Stimulated activated effector memory CD8-positive, alpha-beta T cell treated with anti-CD3 and anti-CD28 coated beads, Interleukin-12 subunit alpha, Interleukin-12 subunit beta, amount 100 ng/mL, for 72 hours (primary cell): ENCODE results near the gene APOBEC3F.
"Not testable (repeated sequence)": the region's sequence is repeated elsewhere in the genome, so short reads cannot be mapped to it uniquely, and the experiment has no call there.

Experiments
- ATAC-seq: fragments of 150-1000 bp; cut with Tn5 transposase; 2 replicates; pipeline ENCODE4 v1.10.0; 2021
- DNase-seq, 2 donors: peaks; one replicate each; pipeline ENCODE4 v3.0.0; 2021 to 2022; ENCODE audit warnings: low spot score in 2 of 2
- H3K27ac Mint-ChIP-seq: one replicate; pipeline ENCODE4 v1.8.0; 2022; ENCODE audit warnings: mild to moderate bottlenecking, mixed read lengths
- H3K36me3 Mint-ChIP-seq: one replicate; pipeline ENCODE4 v1.8.0; 2022; ENCODE audit warnings: mild to moderate bottlenecking, mixed read lengths
- H3K4me1 Mint-ChIP-seq: one replicate; pipeline ENCODE4 v1.8.0; 2022; ENCODE audit warnings: mixed read lengths
- H3K4me3 Mint-ChIP-seq: one replicate; pipeline ENCODE4 v1.8.0; 2022; ENCODE audit warnings: mild to moderate bottlenecking, mixed read lengths
- H3K9me3 Mint-ChIP-seq: one replicate; pipeline ENCODE4 v1.8.0; 2022; ENCODE audit warnings: mixed read lengths

The APOBEC3F gene

GRCh38 chr22:39040538-39041296 is at the start of gene APOBEC3F:
APOBEC3F (plus strand) TSS chr22:39040864; CDS start chr22:39040961, 97 bp downstream.
- H3K9me3 Mint-ChIP-seq = not testable (repeated sequence)
- peak; percentile 95 for ATAC-seq
- peak within 1 kb of the TSS; percentile 85 for H3K4me3 Mint-ChIP-seq
- peak within 1 kb of the TSS; percentile 94 for H3K27ac Mint-ChIP-seq
- peaks cover 50% of the 10 kb centered on the region for H3K4me1 Mint-ChIP-seq
- peaks cover 60% of the 10 kb centered on the region for H3K36me3 Mint-ChIP-seq
- DNase-seq = peak; percentile 33 to 81

- H3K4me1 Mint-ChIP-seq = peaks cover 19% of the 10 kb centered on the region
- ATAC-seq = peak; percentile 6
- not testable (repeated sequence) for H3K4me3 Mint-ChIP-seq, H3K9me3 Mint-ChIP-seq, H3K27ac Mint-ChIP-seq, H3K36me3 Mint-ChIP-seq, DNase-seq
These were observed 47.7 kb upstream of the APOBEC3F start for GRCh38 chr22:38992871-38993371.

GRCh38 chr22:38996105-38996504 is 44.6 kb upstream of the APOBEC3F start:
- peaks cover 6% of the 10 kb centered on the region for H3K36me3 Mint-ChIP-seq
- H3K4me1 Mint-ChIP-seq = peaks cover 5% of the 10 kb centered on the region
- DNase-seq = no peak
- ATAC-seq = no peak
- H3K27ac Mint-ChIP-seq = no peak overlapping the region
- peaks cover 2% of the 10 kb centered on the region for H3K9me3 Mint-ChIP-seq
- H3K4me3 Mint-ChIP-seq = no peak overlapping the region

- Mint-ChIP-seq H3K4me3 (no peak overlapping the region), H3K27ac (peak overlapping the region; percentile 52), H3K4me1 (peaks cover 5% of the 10 kb centered on the region), H3K36me3 (peaks cover 6% of the 10 kb centered on the region), H3K9me3 (peaks cover 2% of the 10 kb centered on the region)
- ATAC-seq (no peak), DNase-seq (no peak)
These were observed 43.1 kb upstream of the APOBEC3F start for GRCh38 chr22:38997518-38997917.

GRCh38 chr22:39003165-39003638 is 37.5 kb upstream of the APOBEC3F start:
- peaks cover under 1% of the 10 kb centered on the region for H3K36me3 Mint-ChIP-seq
- H3K9me3 Mint-ChIP-seq = no peaks in the 10 kb centered on the region
- H3K27ac Mint-ChIP-seq = peak overlapping the region; percentile 32
- DNase-seq (peak; percentile 69 to 84), ATAC-seq (peak; percentile 98)
- no peak overlapping the region for H3K4me3 Mint-ChIP-seq
- H3K4me1 Mint-ChIP-seq = peaks cover 18% of the 10 kb centered on the region

- peaks cover 18% of the 10 kb centered on the region for H3K4me1 Mint-ChIP-seq
- no peaks in the 10 kb centered on the region for H3K36me3 Mint-ChIP-seq
- no peak overlapping the region for H3K27ac Mint-ChIP-seq
- H3K9me3 Mint-ChIP-seq = no peaks in the 10 kb centered on the region
- H3K4me3 Mint-ChIP-seq = no peak overlapping the region
- no peak for DNase-seq
- no peak for ATAC-seq
These were observed 33.5 kb upstream of the APOBEC3F start for GRCh38 chr22:39007177-39007576.

- H3K36me3 Mint-ChIP-seq, DNase-seq, H3K27ac Mint-ChIP-seq, ATAC-seq, H3K9me3 Mint-ChIP-seq, H3K4me3 Mint-ChIP-seq: not testable (repeated sequence)
- peaks cover 22% of the 10 kb centered on the region for H3K4me1 Mint-ChIP-seq
These were observed 32.3 kb upstream of the APOBEC3F start for GRCh38 chr22:39008271-39008850.

GRCh38 chr22:39010946-39011345 is 29.7 kb upstream of the APOBEC3F start:
- Mint-ChIP-seq H3K4me1 (peaks cover 29% of the 10 kb centered on the region), H3K27ac (peak overlapping the region; percentile 97), H3K36me3 (peaks cover 23% of the 10 kb centered on the region), H3K4me3 (no peak overlapping the region), H3K9me3 (no peaks in the 10 kb centered on the region)
- ATAC-seq = no peak
- DNase-seq = no peak

- Mint-ChIP-seq H3K4me1 (peaks cover 41% of the 10 kb centered on the region), H3K4me3 (peak overlapping the region; percentile 98), H3K36me3 (peaks cover 42% of the 10 kb centered on the region), H3K27ac (peak overlapping the region; percentile 97), H3K9me3 (no peaks in the 10 kb centered on the region)
- no peak for ATAC-seq
- DNase-seq = no peak
These were observed 27.8 kb upstream of the APOBEC3F start for GRCh38 chr22:39012533-39013511.

- Mint-ChIP-seq H3K27ac (peak overlapping the region; percentile 97), H3K36me3 (peaks cover 50% of the 10 kb centered on the region), H3K4me3 (peak overlapping the region; percentile 98), H3K4me1 (peaks cover 44% of the 10 kb centered on the region)
- not testable (repeated sequence) for ATAC-seq, H3K9me3 Mint-ChIP-seq, DNase-seq
These were observed 27.1 kb upstream of the APOBEC3F start for GRCh38 chr22:39013561-39013941.

- Mint-ChIP-seq H3K4me1 (peaks cover 46% of the 10 kb centered on the region), H3K4me3 (peak within 1 kb of the TSS; percentile 98), H3K9me3 (no peaks in the 10 kb centered on the region), H3K27ac (peak within 1 kb of the TSS; percentile 97), H3K36me3 (peaks cover 55% of the 10 kb centered on the region)
- peak; percentile 61 to 90 for DNase-seq
- ATAC-seq = peak; percentile 99
These were observed 26.5 kb upstream of the APOBEC3F start, which contains the start of gene APOBEC3C for GRCh38 chr22:39013942-39014722. APOBEC3C (plus strand) TSS chr22:39014257; CDS start chr22:39014363, 106 bp downstream.

GRCh38 chr22:39014723-39015121 is 25.9 kb upstream of the APOBEC3F start:
- ATAC-seq = peak; percentile 51
- H3K9me3 Mint-ChIP-seq, DNase-seq: not testable (repeated sequence)
- H3K27ac Mint-ChIP-seq = peak overlapping the region; percentile 97
- H3K4me3 Mint-ChIP-seq = peak overlapping the region; percentile 98
- H3K4me1 Mint-ChIP-seq = peaks cover 46% of the 10 kb centered on the region
- peaks cover 61% of the 10 kb centered on the region for H3K36me3 Mint-ChIP-seq

GRCh38 chr22:39016592-39016991 is 24.1 kb upstream of the APOBEC3F start:
- ATAC-seq (no peak), DNase-seq (no peak)
- no peaks in the 10 kb centered on the region for H3K9me3 Mint-ChIP-seq
- H3K27ac Mint-ChIP-seq = peak overlapping the region; percentile 85
- peaks cover 49% of the 10 kb centered on the region for H3K4me1 Mint-ChIP-seq
- peaks cover 80% of the 10 kb centered on the region for H3K36me3 Mint-ChIP-seq
- H3K4me3 Mint-ChIP-seq = peak overlapping the region; percentile 98
